Activated naive CD8-positive, alpha-beta T cell treated with anti-CD3 and anti-CD28 coated beads, Interleukin-2, amount 50 U/mL, for 24 hours (primary cell): ENCODE measurements around the gene TNFRSF1A.

Source experiments
- ATAC-seq: fragments of 150-1000 bp; cut with Tn5 transposase; one replicate; pipeline ENCODE4 v1.10.0; 2021
- DNase-seq: peaks from one replicate; pipeline ENCODE4 v3.0.0; 2021
- H3K27ac Mint-ChIP-seq: one replicate; pipeline ENCODE4 v1.8.0; 2021; ENCODE audit warnings: mild to moderate bottlenecking, mixed read lengths
- H3K27me3 Mint-ChIP-seq: one replicate; pipeline ENCODE4 v1.8.0; 2021; ENCODE audit warnings: mixed read lengths
- H3K36me3 Mint-ChIP-seq: one replicate; pipeline ENCODE4 v1.8.0; 2021; ENCODE audit warnings: low read depth, mixed read lengths
- H3K4me1 Mint-ChIP-seq: one replicate; pipeline ENCODE4 v1.8.0; 2021; ENCODE audit warnings: mixed read lengths
- H3K4me3 Mint-ChIP-seq: one replicate; pipeline ENCODE4 v1.8.0; 2021; ENCODE audit warnings: mild to moderate bottlenecking, moderate library complexity, mixed read lengths
- H3K9me3 Mint-ChIP-seq: one replicate; pipeline ENCODE4 v1.8.0; 2021; ENCODE audit warnings: mixed read lengths

The TNFRSF1A gene

GRCh38 chr12:6377667-6377994, 35.8 kb upstream of the TNFRSF1A start:
- Mint-ChIP-seq H3K27me3 (peaks cover 19% of the 10 kb centered on the region), H3K9me3 (no peaks in the 10 kb centered on the region), H3K4me3 (no peak overlapping the region), H3K36me3 (no peaks in the 10 kb centered on the region), H3K27ac (no peak overlapping the region), H3K4me1 (peaks cover 25% of the 10 kb centered on the region)
- ATAC-seq (no peak), DNase-seq (no peak)

- H3K9me3 Mint-ChIP-seq: no peaks in the 10 kb centered on the region
- peaks cover 13% of the 10 kb centered on the region for H3K27me3 Mint-ChIP-seq
- no peaks in the 10 kb centered on the region for H3K36me3 Mint-ChIP-seq
- peaks cover 29% of the 10 kb centered on the region for H3K4me1 Mint-ChIP-seq
- no peak for DNase-seq
- peak overlapping the region; percentile 8 for H3K27ac Mint-ChIP-seq
- ATAC-seq: no peak
- peak overlapping the region; percentile 0 for H3K4me3 Mint-ChIP-seq
Measured at GRCh38 chr12:6376870-6377666, 35.2 kb upstream of the TNFRSF1A start.

DNA sequence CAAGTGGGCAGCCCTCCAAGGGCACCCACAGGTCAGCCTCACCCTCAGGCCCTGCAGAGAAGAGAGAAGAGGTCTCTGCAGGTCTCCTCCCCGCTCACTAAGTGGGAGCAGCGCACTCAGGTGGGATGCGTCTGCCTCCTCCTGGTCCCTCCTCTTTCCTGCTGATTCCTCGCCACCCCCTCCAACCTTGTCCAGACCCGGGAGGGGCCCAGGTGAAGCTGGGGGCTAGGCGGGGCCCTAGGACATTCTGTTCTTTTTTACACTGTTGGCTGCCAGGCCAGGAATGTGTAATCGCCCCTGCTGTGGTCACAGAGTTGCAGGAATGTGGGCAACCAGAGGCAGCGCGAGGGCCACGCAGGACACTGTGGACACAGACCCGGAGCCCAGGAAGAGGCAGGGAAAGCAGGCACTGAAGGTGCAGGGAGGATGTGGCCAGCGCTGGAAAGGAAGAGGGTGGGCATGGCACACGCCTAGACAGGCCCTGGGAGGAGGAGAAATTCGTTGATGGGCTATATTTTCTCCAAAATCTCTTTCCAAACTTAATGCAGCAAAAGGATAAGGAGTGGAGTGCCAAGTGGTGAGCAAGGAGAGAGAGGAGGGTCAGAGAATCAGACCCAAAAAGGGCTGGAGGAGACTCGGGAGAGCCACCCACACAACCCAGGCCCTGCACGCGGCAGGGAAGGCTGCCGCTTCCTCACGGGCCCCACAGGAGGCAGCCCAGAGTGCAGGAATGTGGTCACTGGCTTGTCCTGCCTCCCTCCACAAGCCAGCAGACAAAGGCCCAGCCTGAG, 34.4 kb upstream of the TNFRSF1A start:
- no peaks in the 10 kb centered on the region for H3K36me3 Mint-ChIP-seq
- peak overlapping the region; percentile 8 for H3K27ac Mint-ChIP-seq
- no peaks in the 10 kb centered on the region for H3K9me3 Mint-ChIP-seq
- H3K4me1 Mint-ChIP-seq: peaks cover 32% of the 10 kb centered on the region
- ATAC-seq (peak; percentile 47), DNase-seq (no peak)
- H3K27me3 Mint-ChIP-seq: peaks cover 8% of the 10 kb centered on the region
- peak overlapping the region; percentile 0 for H3K4me3 Mint-ChIP-seq

GRCh38 chr12:6375269-6376078, 33.6 kb upstream of the TNFRSF1A start, which contains the start of gene SCNN1A:
TSS of gene SCNN1A (minus strand) at chr12:6375563. CDS start at chr12:6374783, 780 bp downstream.
- peak within 1 kb of the TSS; percentile 8 for H3K27ac Mint-ChIP-seq
- H3K9me3 Mint-ChIP-seq: no peaks in the 10 kb centered on the region
- peaks cover 37% of the 10 kb centered on the region for H3K4me1 Mint-ChIP-seq
- ATAC-seq (no peak), DNase-seq (no peak)
- H3K27me3 Mint-ChIP-seq: peaks cover 8% of the 10 kb centered on the region
- no peaks in the 10 kb centered on the region for H3K36me3 Mint-ChIP-seq
- H3K4me3 Mint-ChIP-seq: peak within 1 kb of the TSS; percentile 0

GRCh38 chr12:6374786-6375160, 32.9 kb upstream of the TNFRSF1A start:
- Mint-ChIP-seq H3K4me3 (no peak overlapping the region), H3K36me3 (no peaks in the 10 kb centered on the region), H3K4me1 (peaks cover 37% of the 10 kb centered on the region), H3K27ac (no peak overlapping the region), H3K27me3 (peaks cover 4% of the 10 kb centered on the region), H3K9me3 (no peaks in the 10 kb centered on the region)
- ATAC-seq (no peak), DNase-seq (no peak)

GRCh38 chr12:6374028-6374785, 32.3 kb upstream of the TNFRSF1A start:
- Mint-ChIP-seq H3K36me3 (no peaks in the 10 kb centered on the region), H3K9me3 (no peaks in the 10 kb centered on the region), H3K4me3 (no peak overlapping the region), H3K4me1 (peaks cover 37% of the 10 kb centered on the region), H3K27me3 (peaks cover 4% of the 10 kb centered on the region), H3K27ac (no peak overlapping the region)
- DNase-seq (no peak), ATAC-seq (no peak)

DNA sequence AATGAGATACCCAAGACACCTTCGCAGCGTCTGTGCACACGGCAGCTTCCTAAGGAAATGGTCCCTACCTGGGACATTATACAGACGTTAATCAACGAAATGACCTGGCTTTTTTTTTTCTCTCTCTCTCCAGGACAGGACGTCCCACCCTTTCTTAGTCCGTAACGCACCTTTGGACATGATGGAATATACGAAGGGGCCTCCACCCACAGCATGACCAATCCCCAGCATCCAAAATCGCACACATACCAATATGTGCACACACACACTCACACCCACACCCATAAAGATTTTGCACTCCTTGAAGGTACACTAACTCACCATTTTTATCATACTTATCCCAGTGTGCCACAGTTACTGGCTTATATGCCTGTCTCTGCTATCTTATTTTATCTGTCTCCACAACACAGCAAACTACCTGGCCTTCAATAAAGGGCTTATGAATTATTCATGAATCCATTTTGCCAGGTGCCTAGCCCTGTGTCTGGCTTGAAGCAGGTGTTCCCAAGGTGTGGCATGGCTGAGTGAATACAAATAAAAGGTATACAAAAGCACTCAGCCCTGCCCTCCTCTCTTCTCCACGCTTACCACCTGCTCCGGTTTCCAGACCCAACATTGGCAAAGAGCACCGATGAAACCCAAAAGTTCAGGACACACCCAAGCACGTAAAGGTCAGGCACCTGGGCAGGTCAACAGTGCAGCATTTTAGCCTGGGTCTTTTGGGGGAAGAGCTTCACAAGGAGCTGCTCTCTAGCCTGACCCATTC, 31.3 kb upstream of the TNFRSF1A start:
- Mint-ChIP-seq H3K4me3 (no peak overlapping the region), H3K9me3 (no peaks in the 10 kb centered on the region), H3K27ac (no peak overlapping the region), H3K4me1 (peaks cover 43% of the 10 kb centered on the region), H3K27me3 (peaks cover 4% of the 10 kb centered on the region), H3K36me3 (no peaks in the 10 kb centered on the region)
- ATAC-seq (no peak), DNase-seq (no peak)

GRCh38 chr12:6372403-6373003, 30.6 kb upstream of the TNFRSF1A start:
- Mint-ChIP-seq H3K27ac (no peak overlapping the region), H3K9me3 (no peaks in the 10 kb centered on the region), H3K27me3 (peaks cover 4% of the 10 kb centered on the region), H3K36me3 (no peaks in the 10 kb centered on the region), H3K4me1 (peaks cover 49% of the 10 kb centered on the region), H3K4me3 (no peak overlapping the region)
- DNase-seq: no peak
- no peak for ATAC-seq

DNA sequence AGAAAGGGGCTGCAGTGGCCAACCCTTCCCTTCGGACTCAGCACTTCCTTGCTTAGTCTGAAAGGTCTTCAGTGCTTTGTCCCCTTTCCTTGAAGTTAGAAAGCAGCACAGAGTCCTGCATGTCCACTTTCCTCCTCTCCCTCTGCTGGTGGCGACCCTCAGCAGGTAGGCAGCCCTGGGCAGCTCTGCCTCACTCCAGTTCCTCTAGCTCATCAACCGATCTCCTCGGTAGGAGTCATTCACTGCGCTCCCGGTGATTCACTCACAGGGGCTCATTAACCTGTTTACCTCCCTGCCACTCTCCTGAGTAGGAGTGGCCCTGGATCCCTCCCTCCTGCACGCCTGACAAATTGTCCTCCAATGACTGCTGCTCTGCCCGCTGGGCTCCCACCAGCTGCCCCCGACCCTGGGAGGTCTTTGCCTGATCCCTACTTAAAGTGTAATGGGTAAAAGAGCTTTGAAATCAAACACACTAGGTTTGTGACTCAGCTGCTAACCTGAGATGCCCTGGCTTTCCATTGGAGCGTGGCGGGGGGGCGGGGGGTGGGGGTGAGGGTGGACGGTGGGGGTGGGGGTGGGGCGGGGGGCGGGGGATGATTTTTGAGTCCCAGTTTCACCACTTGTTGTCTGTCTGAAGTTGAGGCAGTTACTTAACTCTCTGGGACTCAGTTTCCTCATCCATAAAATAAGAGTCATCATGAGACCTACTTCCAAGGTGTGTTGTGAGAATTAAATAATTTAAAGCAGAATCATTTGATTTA, 29.3 kb upstream of the TNFRSF1A start:
- H3K27ac Mint-ChIP-seq: no peak overlapping the region

GRCh38 chr12:6370576-6370935, 28.7 kb upstream of the TNFRSF1A start:
- no peaks in the 10 kb centered on the region for H3K36me3 Mint-ChIP-seq
- H3K27ac Mint-ChIP-seq: no peak overlapping the region
- no peak overlapping the region for H3K4me3 Mint-ChIP-seq
- DNase-seq: no peak
- peaks cover 2% of the 10 kb centered on the region for H3K27me3 Mint-ChIP-seq
- no peak for ATAC-seq
- H3K9me3 Mint-ChIP-seq: no peaks in the 10 kb centered on the region
- H3K4me1 Mint-ChIP-seq: peaks cover 39% of the 10 kb centered on the region

More for the DNA sequence above, 29.3 kb upstream of the TNFRSF1A start:
- Mint-ChIP-seq H3K9me3 (no peaks in the 10 kb centered on the region), H3K4me3 (no peak overlapping the region), H3K27me3 (peaks cover 2% of the 10 kb centered on the region), H3K36me3 (no peaks in the 10 kb centered on the region), H3K4me1 (peaks cover 43% of the 10 kb centered on the region)
- ATAC-seq (no peak), DNase-seq (no peak)

DNA sequence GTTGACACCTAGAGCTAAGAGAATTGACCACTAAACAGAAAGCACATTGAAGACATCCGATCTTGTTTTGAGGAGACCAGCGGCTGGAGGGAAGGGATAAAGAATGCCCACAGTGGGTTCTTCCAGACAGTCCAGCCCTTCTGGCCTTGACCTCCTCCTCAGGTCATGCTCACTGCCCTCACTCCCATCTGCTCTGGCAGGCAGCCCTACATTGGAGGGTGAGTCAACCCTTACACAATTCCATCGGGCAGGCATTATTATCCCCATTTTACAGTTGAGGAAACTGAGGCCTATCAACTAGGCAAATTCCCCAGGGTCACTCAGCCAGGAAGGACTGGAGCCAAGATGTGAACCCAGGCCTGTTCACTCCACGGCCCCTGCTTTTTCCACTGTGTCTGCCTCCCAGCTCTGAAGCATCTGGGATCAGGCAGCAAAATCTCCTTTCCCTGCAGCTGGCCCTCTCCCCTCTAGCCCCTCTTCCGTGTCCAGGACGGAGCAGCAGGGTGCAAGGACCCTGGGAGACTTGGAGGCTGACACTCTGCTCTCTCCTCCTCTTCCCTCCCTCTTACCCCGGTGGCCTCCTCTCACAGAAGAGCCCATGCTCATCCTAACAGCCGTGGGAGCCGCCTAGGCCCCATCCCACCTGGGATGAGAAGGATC, 28.2 kb upstream of the TNFRSF1A start:
- Mint-ChIP-seq H3K9me3 (no peaks in the 10 kb centered on the region), H3K27ac (no peak overlapping the region), H3K4me3 (no peak overlapping the region), H3K4me1 (peaks cover 37% of the 10 kb centered on the region), H3K36me3 (no peaks in the 10 kb centered on the region), H3K27me3 (peaks cover 2% of the 10 kb centered on the region)
- no peak for DNase-seq
- ATAC-seq: no peak

- Mint-ChIP-seq H3K27me3 (no peaks in the 10 kb centered on the region), H3K4me3 (no peak overlapping the region), H3K36me3 (no peaks in the 10 kb centered on the region), H3K27ac (no peak overlapping the region), H3K9me3 (no peaks in the 10 kb centered on the region), H3K4me1 (peaks cover 40% of the 10 kb centered on the region)
- DNase-seq: no peak
- ATAC-seq: no peak
Measured at GRCh38 chr12:6368906-6369525, 27.1 kb upstream of the TNFRSF1A start.
